Fibroblast of villous mesenchyme (primary cell): Measurements from ENCODE around the gene NYAP2. TPM values are rescaled to one million over a fixed set of nuclear protein-coding genes. Genes with fewer than 3 reads are reported as not detected.

ENCODE experiments used
- DNase-seq: peaks from one replicate; pipeline ENCODE4 v3.0.0-alpha.2; 2010; ENCODE audit warnings: low read depth
- H3K4me3 ChIP-seq: 2 replicates; pipeline ENCODE4 v1.5.1; 2011; ENCODE audit warnings: low read depth, mild to moderate bottlenecking, low read length
- CTCF ChIP-seq: IDR thresholded peaks from 2 replicates; pipeline ENCODE4 v1.5.1; 2012; ENCODE audit warnings: low read depth, mild to moderate bottlenecking, low read length; ENCODE audit not compliant: insufficient read depth
- small RNA-seq: library from RNA; depleted of rRNA; stranded (forward); fragments of <200 nt; gene quantifications from one replicate; pipeline ENCODE3, GENCODE V24; 2012
- total RNA-seq: library from RNA; depleted of rRNA; stranded (reverse); fragments of >200 nt; gene quantifications from 2 replicates; pipeline ENCODE4 v1.2.3, GENCODE V29; 2012

Gene NYAP2
- total RNA-seq, 1 donor: not detected

- DNase-seq: no peak
- no peak overlapping the region for H3K4me3 ChIP-seq
- no peak for TF ChIP-seq CTCF
Measured at GRCh38 chr2:225691711-225692110, 292.2 kb downstream of the NYAP2 start.

GRCh38 chr2:225693259-225693658 lies 293.7 kb downstream of the NYAP2 start:
- TF ChIP-seq CTCF: peak; percentile 16
- no peak overlapping the region for H3K4me3 ChIP-seq
- DNase-seq: no peak

GRCh38 chr2:225694664-225695063 lies 295.2 kb downstream of the NYAP2 start:
- TF ChIP-seq CTCF: no peak
- no peak overlapping the region for H3K4me3 ChIP-seq

GRCh38 chr2:225697936-225698335 lies 298.4 kb downstream of the NYAP2 start:
- no peak for TF ChIP-seq CTCF
- H3K4me3 ChIP-seq: no peak overlapping the region
- DNase-seq: no peak

More at GRCh38 chr2:225694664-225695063, 295.2 kb downstream of the NYAP2 start:
- peak; percentile 20 for DNase-seq

Small RNAs within 50 kb of the gene (small RNA-seq; reads per million reads assigned to genes)
- not detected for gene AC016717.1
